DOHH2 (cell line): ENCODE results near the gene TRIM61.
"Not testable (repeated sequence)": the region's sequence is repeated elsewhere in the genome, so short reads cannot be mapped to it uniquely, and the experiment has no call there.

ENCODE experiments used
- H3F3A ChIP-seq: fragments of 200-600 bp; sonication (generic), shearing (Covaris generic); 2 replicates; pipeline ENCODE4 v1.6.0; 2016; ENCODE audit warnings: antibody characterized with exemption, mild to moderate bottlenecking; ENCODE audit not compliant: control insufficient read depth, insufficient read depth
- H3K27ac ChIP-seq: fragments of 200-600 bp; sonication (generic); 2 replicates; pipeline ENCODE4 v1.5.1; 2014; ENCODE audit warnings: low read depth, mild to moderate bottlenecking, low read length, moderate library complexity
- H3K27me3 ChIP-seq: fragments of 200-600 bp; sonication (generic); 2 replicates; pipeline ENCODE4 v1.6.1; 2014; ENCODE audit warnings: mild to moderate bottlenecking, low read length, mixed read lengths; ENCODE audit not compliant: control insufficient read depth
- H3K36me3 ChIP-seq: fragments of 200-600 bp; sonication (generic); 2 replicates; pipeline ENCODE4 v1.6.1; 2014; ENCODE audit warnings: mild to moderate bottlenecking, low read length, moderate library complexity, mixed read lengths; ENCODE audit not compliant: control insufficient read depth
- H3K4me1 ChIP-seq: fragments of 200-600 bp; sonication (generic); 2 replicates; pipeline ENCODE4 v1.6.1; 2014; ENCODE audit warnings: mild to moderate bottlenecking, low read length, mixed read lengths; ENCODE audit not compliant: control insufficient read depth
- H3K4me2 ChIP-seq: fragments of 200-600 bp; sonication (generic); 2 replicates; pipeline ENCODE4 v1.6.0; 2014; ENCODE audit warnings: mild to moderate bottlenecking, low read length, moderate library complexity
- H3K4me3 ChIP-seq: fragments of 200-600 bp; sonication (generic); 2 replicates; pipeline ENCODE4 v1.5.1; 2014; ENCODE audit warnings: mild to moderate bottlenecking, low read length, mixed read lengths
- H3K79me2 ChIP-seq: fragments of 200-600 bp; sonication (generic); 2 replicates; pipeline ENCODE4 v1.6.1; 2014; ENCODE audit warnings: mild to moderate bottlenecking, low read length, mixed read lengths; ENCODE audit not compliant: control insufficient read depth
- H3K9me2 ChIP-seq: fragments of 200-600 bp; sonication (generic); replicated peaks from 2 replicates; pipeline ENCODE4 v1.6.1; 2014; ENCODE audit warnings: mild to moderate bottlenecking, low read length, mixed read lengths; ENCODE audit not compliant: control insufficient read depth
- H3K9me3 ChIP-seq: fragments of 200-600 bp; sonication (generic); 2 replicates; pipeline ENCODE4 v1.6.1; 2014; ENCODE audit warnings: antibody characterized with exemption, low read length, mixed read lengths; ENCODE audit not compliant: control insufficient read depth, insufficient read depth
- H4K20me1 ChIP-seq: fragments of 200-600 bp; sonication (generic); 2 replicates; pipeline ENCODE4 v1.6.0; 2014; ENCODE audit warnings: low read depth, mild to moderate bottlenecking, antibody characterized with exemption, low read length, moderate library complexity; ENCODE audit not compliant: control insufficient read depth, insufficient read depth
- CTCF ChIP-seq: fragments of 200-600 bp; sonication (generic); IDR thresholded peaks from one replicate; pipeline ENCODE4 v1.5.1; 2014; ENCODE audit warnings: antibody characterized with exemption, mild to moderate bottlenecking, low read depth, low read length; ENCODE audit not compliant: poor library complexity, severe bottlenecking
- EZH2phosphoT487 ChIP-seq: fragments of 200-600 bp; sonication (generic); IDR thresholded peaks from 2 replicates; pipeline ENCODE4 v1.6.1; 2017; ENCODE audit warnings: borderline replicate concordance, mild to moderate bottlenecking, antibody characterized with exemption, low read length, moderate library complexity, mixed read lengths

TRIM61 gene

GRCh38 chr4:164977243-164978164 is at the start of gene TRIM61:
Gene TRIM61, minus strand, starts transcription at chr4:164977657. Its CDS starts 7,655 bp downstream, at chr4:164970002.
- Histone ChIP-seq H3K4me1 (no peaks in the 10 kb centered on the region), H3K4me3 (no peak within 1 kb of the TSS), H3K79me2 (no peaks in the 10 kb centered on the region), H3K4me2 (no peak within 1 kb of the TSS), H3K9me2 (no peaks in the 10 kb centered on the region), H4K20me1 (no peaks in the 10 kb centered on the region), H3K27ac (no peak within 1 kb of the TSS), H3K9me3 (no peaks in the 10 kb centered on the region), H3K36me3 (no peaks in the 10 kb centered on the region), H3F3A (no peaks in the 10 kb centered on the region), H3K27me3 (no peaks in the 10 kb centered on the region)
- TF ChIP-seq CTCF: no peak
- TF ChIP-seq EZH2phosphoT487: no peak

GRCh38 chr4:165025782-165026181 is 48.3 kb upstream of the TRIM61 start:
- not testable (repeated sequence) for H3K4me3 ChIP-seq, H3K27ac ChIP-seq, H3K27me3 ChIP-seq, H3K4me2 ChIP-seq, H3K4me1 ChIP-seq, H3K9me2 ChIP-seq, H4K20me1 ChIP-seq, H3K36me3 ChIP-seq, H3K79me2 ChIP-seq, H3K9me3 ChIP-seq, H3F3A ChIP-seq

DNA sequence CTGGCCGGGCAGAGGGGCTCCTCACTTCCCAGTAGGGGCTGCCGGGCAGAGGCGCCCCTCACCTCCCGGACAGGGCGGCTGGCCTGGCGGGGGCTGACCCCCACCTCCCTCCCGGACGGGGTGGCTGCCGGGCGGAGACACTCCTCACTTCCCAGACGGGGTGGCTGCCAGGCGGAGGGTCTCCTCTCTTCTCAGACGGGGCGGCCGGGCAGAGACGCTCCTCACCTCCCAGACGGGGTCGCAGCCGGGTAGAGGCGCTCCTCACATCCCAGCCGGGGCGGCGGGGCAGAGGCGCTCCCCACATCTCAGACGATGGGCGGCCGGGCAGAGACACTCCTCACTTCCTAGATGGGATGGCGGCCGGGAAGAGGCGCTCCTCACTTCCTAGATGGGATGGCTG is 42.5 kb upstream of the TRIM61 start:
- not testable (repeated sequence) for H3K9me2 ChIP-seq, H3K36me3 ChIP-seq, H3K79me2 ChIP-seq, H3K4me1 ChIP-seq, H4K20me1 ChIP-seq, H3F3A ChIP-seq, H3K9me3 ChIP-seq, H3K4me3 ChIP-seq, H3K27ac ChIP-seq, H3K27me3 ChIP-seq, H3K4me2 ChIP-seq

DNA sequence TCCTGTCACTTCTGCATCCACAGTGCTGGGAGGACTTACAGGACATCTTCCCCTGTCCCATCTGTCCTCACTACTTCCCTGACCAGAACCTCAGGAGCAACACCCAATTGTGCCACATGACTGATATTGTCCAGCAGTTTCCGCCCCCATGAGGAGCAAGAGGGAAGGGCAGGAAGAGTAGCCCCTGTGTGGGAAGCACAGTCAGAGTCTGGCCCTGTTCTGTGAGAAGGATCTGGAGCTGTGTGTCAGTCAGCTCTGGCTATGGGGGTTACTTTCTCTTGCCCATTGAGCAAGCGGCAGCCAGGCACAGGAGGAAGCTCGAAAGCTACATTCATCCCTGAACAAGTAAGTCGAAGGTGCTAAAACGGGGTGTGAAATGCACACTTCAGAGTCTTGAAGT is 39.5 kb upstream of the TRIM61 start:
- Histone ChIP-seq H3K36me3 (no peaks in the 10 kb centered on the region), H3F3A (no peaks in the 10 kb centered on the region)

More for the DNA sequence above, 39.5 kb upstream of the TRIM61 start:
- Histone ChIP-seq H3K4me2 (no peak overlapping the region), H3K79me2 (no peaks in the 10 kb centered on the region), H3K9me2 (no peaks in the 10 kb centered on the region), H3K4me1 (no peaks in the 10 kb centered on the region), H3K4me3 (no peak overlapping the region), H4K20me1 (no peaks in the 10 kb centered on the region), H3K9me3 (no peaks in the 10 kb centered on the region), H3K27ac (no peak overlapping the region), H3K27me3 (no peaks in the 10 kb centered on the region)
- TF ChIP-seq EZH2phosphoT487 (no peak), CTCF (peak; percentile 13)
